Measurements from ENCODE around the gene RYR3. TPM values are rescaled to one million over a fixed set of nuclear protein-coding genes. Genes with fewer than 3 reads are reported as not detected.
"Not testable (repeated sequence)": the region's sequence is repeated elsewhere in the genome, so short reads cannot be mapped to it uniquely, and the experiment has no call there.

Gene RYR3
- total RNA-seq, 1 donor from 2014 or later, result 4.8 TPM

- no peak overlapping the region for H3K4me3 Mint-ChIP-seq (ENCODE audit: unreplicated experiment)
- H3K4me1 Mint-ChIP-seq (ENCODE audit: unreplicated experiment), result no peaks in the 10 kb centered on the region
Observed at GRCh38 chr15:33813891-33814290, 503.1 kb downstream of the RYR3 start.

GRCh38 chr15:33819499-33819898, 508.7 kb downstream of the RYR3 start:
- H3K36me3 Mint-ChIP-seq (ENCODE audit: low read depth, unreplicated experiment); H3K27ac Mint-ChIP-seq (ENCODE audit: unreplicated experiment); H3K27me3 Mint-ChIP-seq (ENCODE audit: unreplicated experiment); H3K4me1 Mint-ChIP-seq (ENCODE audit: unreplicated experiment); H3K9me3 Mint-ChIP-seq (ENCODE audit: unreplicated experiment); DNase-seq (ENCODE audit: low spot score); H3K4me3 Mint-ChIP-seq (ENCODE audit: unreplicated experiment): not testable (repeated sequence)

More at GRCh38 chr15:33813891-33814290, 503.1 kb downstream of the RYR3 start:
- Mint-ChIP-seq H3K36me3 (ENCODE audit: low read depth, unreplicated experiment) (no peaks in the 10 kb centered on the region), H3K27ac (ENCODE audit: unreplicated experiment) (no peak overlapping the region), H3K27me3 (ENCODE audit: unreplicated experiment) (peaks cover 3% of the 10 kb centered on the region), H3K9me3 (ENCODE audit: unreplicated experiment) (no peaks in the 10 kb centered on the region)
- no peak for TF ChIP-seq CTCF (IDR thresholded peaks at IDR 0.05; ENCODE audit: unreplicated experiment)
- DNase-seq (ENCODE audit: low spot score), result no peak

GRCh38 chr15:33822479-33822878, 511.7 kb downstream of the RYR3 start:
- no peak for TF ChIP-seq CTCF (IDR thresholded peaks at IDR 0.05; ENCODE audit: unreplicated experiment)
- no peak for DNase-seq (ENCODE audit: low spot score)
- Mint-ChIP-seq H3K9me3 (ENCODE audit: unreplicated experiment) (no peaks in the 10 kb centered on the region), H3K27ac (ENCODE audit: unreplicated experiment) (no peak overlapping the region), H3K4me3 (ENCODE audit: unreplicated experiment) (no peak overlapping the region), H3K27me3 (ENCODE audit: unreplicated experiment) (peaks cover 2% of the 10 kb centered on the region), H3K36me3 (ENCODE audit: low read depth, unreplicated experiment) (no peaks in the 10 kb centered on the region), H3K4me1 (ENCODE audit: unreplicated experiment) (no peaks in the 10 kb centered on the region)

GRCh38 chr15:33823119-33823518, 512.4 kb downstream of the RYR3 start:
- Mint-ChIP-seq H3K4me1 (ENCODE audit: unreplicated experiment) (no peaks in the 10 kb centered on the region), H3K4me3 (ENCODE audit: unreplicated experiment) (no peak overlapping the region), H3K27me3 (ENCODE audit: unreplicated experiment) (peaks cover 2% of the 10 kb centered on the region), H3K36me3 (ENCODE audit: low read depth, unreplicated experiment) (no peaks in the 10 kb centered on the region), H3K9me3 (ENCODE audit: unreplicated experiment) (no peaks in the 10 kb centered on the region), H3K27ac (ENCODE audit: unreplicated experiment) (no peak overlapping the region)
- DNase-seq (ENCODE audit: low spot score), result no peak
- TF ChIP-seq CTCF (IDR thresholded peaks at IDR 0.05; ENCODE audit: unreplicated experiment), result no peak

- Mint-ChIP-seq H3K4me3 (ENCODE audit: unreplicated experiment) (no peak overlapping the region), H3K27me3 (ENCODE audit: unreplicated experiment) (no peaks in the 10 kb centered on the region), H3K27ac (ENCODE audit: unreplicated experiment) (no peak overlapping the region), H3K4me1 (ENCODE audit: unreplicated experiment) (no peaks in the 10 kb centered on the region), H3K9me3 (ENCODE audit: unreplicated experiment) (no peaks in the 10 kb centered on the region), H3K36me3 (ENCODE audit: low read depth, unreplicated experiment) (no peaks in the 10 kb centered on the region)
- no peak for TF ChIP-seq CTCF (IDR thresholded peaks at IDR 0.05; ENCODE audit: unreplicated experiment)
- DNase-seq (ENCODE audit: low spot score), result no peak
Observed at GRCh38 chr15:33825453-33825852, 514.7 kb downstream of the RYR3 start.

GRCh38 chr15:33826201-33826600, 515.4 kb downstream of the RYR3 start:
- Mint-ChIP-seq H3K27me3 (ENCODE audit: unreplicated experiment) (no peaks in the 10 kb centered on the region), H3K27ac (ENCODE audit: unreplicated experiment) (no peak overlapping the region), H3K9me3 (ENCODE audit: unreplicated experiment) (no peaks in the 10 kb centered on the region), H3K4me1 (ENCODE audit: unreplicated experiment) (no peaks in the 10 kb centered on the region), H3K4me3 (ENCODE audit: unreplicated experiment) (no peak overlapping the region), H3K36me3 (ENCODE audit: low read depth, unreplicated experiment) (no peaks in the 10 kb centered on the region)
- DNase-seq (ENCODE audit: low spot score), result no peak
- TF ChIP-seq CTCF (IDR thresholded peaks at IDR 0.05; ENCODE audit: unreplicated experiment), result no peak

All from endothelial cell (in vitro differentiated cells).